ENCODE results near the gene PHPT1. TPM values are rescaled to one million over a fixed set of nuclear protein-coding genes. Genes with fewer than 3 reads are reported as not detected.

PHPT1 gene
- polyA plus RNA-seq, 2 donors: 83.1 to 101 TPM

DNA sequence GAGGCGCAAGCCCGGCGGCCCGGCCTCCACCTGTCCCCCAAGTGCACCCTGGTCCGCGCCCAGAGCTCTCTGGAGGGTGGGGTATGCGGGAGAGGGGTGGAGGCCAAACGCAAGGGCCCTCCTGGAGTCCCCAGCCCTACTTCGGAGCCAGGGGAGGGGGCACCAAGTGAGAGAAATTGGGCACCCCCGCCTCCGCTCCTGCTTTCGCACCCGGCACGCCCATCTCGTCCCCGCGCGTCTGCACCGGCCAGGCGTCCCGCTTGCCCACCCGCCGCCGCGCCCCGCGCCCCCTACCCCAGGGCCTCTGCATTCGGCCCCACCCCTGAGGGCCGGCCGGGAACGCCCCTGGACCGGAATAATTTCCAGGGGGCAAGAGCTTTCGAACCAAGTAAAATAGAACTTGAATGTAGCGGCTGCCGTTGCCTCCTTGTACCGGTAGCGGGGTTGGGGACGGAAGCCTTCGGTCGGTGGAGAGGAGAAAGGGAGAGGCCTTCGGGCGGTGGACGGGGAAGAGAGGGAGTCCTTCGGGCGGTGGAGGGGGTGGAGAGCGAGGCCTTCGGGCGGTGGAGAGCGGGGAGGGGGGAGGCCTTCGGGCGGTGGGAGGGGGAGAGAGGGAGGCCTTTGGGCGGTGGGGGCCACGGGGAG lies 694 bp upstream of the PHPT1 start:
- peaks cover 4 to 31% of the 10 kb centered on the region in 2 donors for H3K4me1 ChIP-seq (ENCODE audit: control insufficient read depth in 2 of 2, insufficient read depth in 2 of 2, low read length in 1 of 2)

GRCh38 chr9:136849960-136850865 lies 1.0 kb downstream of the PHPT1 start:
- 42 to 46% methylated on average over 41 to 43 of the region's 43 CpGs for WGBS, 2 donors
- Histone ChIP-seq H3K27ac (ENCODE audit: low read depth in 2 of 2, low read length in 1 of 2) (peak overlapping the region; percentile 45 to 50), H3K4me1 (ENCODE audit: control insufficient read depth in 2 of 2, insufficient read depth in 2 of 2, low read length in 1 of 2) (peaks cover 4 to 36% of the 10 kb centered on the region in 2 donors), H3K27me3 (ENCODE audit: control insufficient read depth in 1 of 2, insufficient read depth in 2 of 2, low read length in 2 of 2) (no peaks in the 10 kb centered on the region), H3K9me3 (ENCODE audit: control insufficient read depth in 2 of 2, insufficient read depth in 1 of 2, low read depth in 1 of 2, low read length in 1 of 2) (peaks cover 0 to 6% of the 10 kb centered on the region in 2 donors), H3K4me3 (ENCODE audit: low read depth in 1 of 2, low read length in 2 of 2) (peak overlapping the region; percentile 40 to 60), H3K36me3 (ENCODE audit: control insufficient read depth in 2 of 2, insufficient read depth in 2 of 2, low read length in 1 of 2) (peaks cover 0 to 4% of the 10 kb centered on the region in 2 donors)

More for the DNA sequence above, 694 bp upstream of the PHPT1 start:
- no peaks in the 10 kb centered on the region for H3K27me3 ChIP-seq (ENCODE audit: control insufficient read depth in 1 of 2, insufficient read depth in 2 of 2, low read length in 2 of 2)
- H3K9me3 ChIP-seq (ENCODE audit: control insufficient read depth in 2 of 2, insufficient read depth in 1 of 2, low read depth in 1 of 2, low read length in 1 of 2): peaks cover 0 to 7% of the 10 kb centered on the region in 2 donors
- WGBS, 2 donors: 1% methylated on average over 35 to 51 of the region's 53 CpGs
- H3K36me3 ChIP-seq (ENCODE audit: control insufficient read depth in 2 of 2, insufficient read depth in 2 of 2, low read length in 1 of 2): peaks cover 0 to 4% of the 10 kb centered on the region in 2 donors
- peak overlapping the region; percentile 84 to 97 for H3K27ac ChIP-seq (ENCODE audit: low read depth in 2 of 2, low read length in 1 of 2)
- H3K4me3 ChIP-seq (ENCODE audit: low read depth in 1 of 2, low read length in 2 of 2): peak overlapping the region; percentile 60 to 73

GRCh38 chr9:136850866-136851775 lies 1.9 kb downstream of the PHPT1 start:
- Histone ChIP-seq H3K4me3 (ENCODE audit: low read depth in 1 of 2, low read length in 2 of 2) (no peak overlapping the region), H3K4me1 (ENCODE audit: control insufficient read depth in 2 of 2, insufficient read depth in 2 of 2, low read length in 1 of 2) (peaks cover 4 to 30% of the 10 kb centered on the region in 2 donors), H3K27ac (ENCODE audit: low read depth in 2 of 2, low read length in 1 of 2) (no peak overlapping the region), H3K36me3 (ENCODE audit: control insufficient read depth in 2 of 2, insufficient read depth in 2 of 2, low read length in 1 of 2) (peaks cover 0 to 4% of the 10 kb centered on the region in 2 donors), H3K27me3 (ENCODE audit: control insufficient read depth in 1 of 2, insufficient read depth in 2 of 2, low read length in 2 of 2) (no peaks in the 10 kb centered on the region), H3K9me3 (ENCODE audit: control insufficient read depth in 2 of 2, insufficient read depth in 1 of 2, low read depth in 1 of 2, low read length in 1 of 2) (peaks cover 0 to 4% of the 10 kb centered on the region in 2 donors)
- WGBS, 2 donors: 81 to 82% methylated on average over 22 to 23 of the region's 23 CpGs

DNA sequence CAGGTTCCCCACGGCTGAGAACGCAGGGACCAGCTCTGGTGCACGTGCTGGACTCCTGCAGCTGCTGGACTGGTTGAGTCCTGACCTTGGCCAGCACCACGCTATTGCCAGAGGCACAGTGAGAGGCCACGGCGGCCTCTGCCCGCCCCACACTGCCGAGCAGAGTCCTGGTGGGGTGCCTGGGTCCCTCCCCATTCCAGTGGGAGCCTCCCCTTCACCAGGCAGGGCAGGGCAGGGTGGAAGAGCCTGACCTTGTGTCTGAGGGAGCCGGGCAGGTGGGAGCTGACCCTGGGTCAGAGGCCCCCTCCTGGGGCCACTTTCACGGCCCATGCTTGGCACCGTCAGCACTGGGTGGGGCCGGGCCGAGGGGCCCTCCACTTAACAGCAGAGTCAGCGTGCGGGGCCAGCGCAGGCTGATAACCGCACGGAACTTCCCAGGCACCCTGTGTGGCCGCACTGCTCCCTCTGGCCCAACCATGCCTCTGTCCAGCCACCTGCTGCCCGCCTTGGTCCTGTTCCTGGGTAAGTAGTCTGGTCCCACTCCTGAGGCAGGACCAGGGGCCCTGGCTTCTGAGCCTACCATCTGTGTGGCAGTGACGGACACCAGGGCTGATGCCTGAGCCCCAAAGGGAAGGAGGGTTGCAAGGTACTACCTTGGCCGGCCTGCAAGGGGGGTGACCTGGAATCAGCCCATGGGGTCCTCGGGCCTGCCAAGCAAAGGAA lies 2.9 kb downstream of the PHPT1 start, which contains the start of gene MAMDC4:
MAMDC4 (plus strand) TSS at position 406 of the 723 bp plus-strand sequence; CDS start at position 477, 71 bp downstream.
- peaks cover 0 to 7% of the 10 kb centered on the region in 2 donors for H3K36me3 ChIP-seq (ENCODE audit: control insufficient read depth in 2 of 2, insufficient read depth in 2 of 2, low read length in 1 of 2)
- no peaks in the 10 kb centered on the region for H3K9me3 ChIP-seq (ENCODE audit: control insufficient read depth in 2 of 2, insufficient read depth in 1 of 2, low read depth in 1 of 2, low read length in 1 of 2)
- no peak within 1 kb of the TSS for H3K27ac ChIP-seq (ENCODE audit: low read depth in 2 of 2, low read length in 1 of 2)
- H3K4me1 ChIP-seq (ENCODE audit: control insufficient read depth in 2 of 2, insufficient read depth in 2 of 2, low read length in 1 of 2): peaks cover 4 to 22% of the 10 kb centered on the region in 2 donors
- no peak within 1 kb of the TSS for H3K4me3 ChIP-seq (ENCODE audit: low read depth in 1 of 2, low read length in 2 of 2)
- no peaks in the 10 kb centered on the region for H3K27me3 ChIP-seq (ENCODE audit: control insufficient read depth in 1 of 2, insufficient read depth in 2 of 2, low read length in 2 of 2)
- WGBS, 2 donors: 63 to 76% methylated on average over 23 of the region's 23 CpGs

- Histone ChIP-seq H3K4me1 (ENCODE audit: control insufficient read depth in 2 of 2, insufficient read depth in 2 of 2, low read length in 1 of 2) (peaks cover 3 to 28% of the 10 kb centered on the region in 2 donors), H3K36me3 (ENCODE audit: control insufficient read depth in 2 of 2, insufficient read depth in 2 of 2, low read length in 1 of 2) (peaks cover 0 to 7% of the 10 kb centered on the region in 2 donors), H3K4me3 (ENCODE audit: low read depth in 1 of 2, low read length in 2 of 2) (no peak overlapping the region), H3K9me3 (ENCODE audit: control insufficient read depth in 2 of 2, insufficient read depth in 1 of 2, low read depth in 1 of 2, low read length in 1 of 2) (no peaks in the 10 kb centered on the region), H3K27me3 (ENCODE audit: control insufficient read depth in 1 of 2, insufficient read depth in 2 of 2, low read length in 2 of 2) (no peaks in the 10 kb centered on the region), H3K27ac (ENCODE audit: low read depth in 2 of 2, low read length in 1 of 2) (no peak overlapping the region)
- WGBS, 2 donors: 80 to 82% methylated on average over 29 of the region's 29 CpGs
These were observed 3.7 kb downstream of the PHPT1 start for GRCh38 chr9:136852664-136853595.

GRCh38 chr9:136853596-136854112 lies 4.4 kb downstream of the PHPT1 start:
- H3K4me1 ChIP-seq (ENCODE audit: control insufficient read depth in 2 of 2, insufficient read depth in 2 of 2, low read length in 1 of 2): peaks cover 8 to 35% of the 10 kb centered on the region in 2 donors
- no peaks in the 10 kb centered on the region for H3K9me3 ChIP-seq (ENCODE audit: control insufficient read depth in 2 of 2, insufficient read depth in 1 of 2, low read depth in 1 of 2, low read length in 1 of 2)
- no peak overlapping the region for H3K27ac ChIP-seq (ENCODE audit: low read depth in 2 of 2, low read length in 1 of 2)
- WGBS, 2 donors: 80 to 86% methylated on average over 18 of the region's 18 CpGs
- H3K36me3 ChIP-seq (ENCODE audit: control insufficient read depth in 2 of 2, insufficient read depth in 2 of 2, low read length in 1 of 2): peaks cover 0 to 7% of the 10 kb centered on the region in 2 donors
- no peak overlapping the region for H3K4me3 ChIP-seq (ENCODE audit: low read depth in 1 of 2, low read length in 2 of 2)
- H3K27me3 ChIP-seq (ENCODE audit: control insufficient read depth in 1 of 2, insufficient read depth in 2 of 2, low read length in 2 of 2): no peaks in the 10 kb centered on the region

- Histone ChIP-seq H3K36me3 (ENCODE audit: control insufficient read depth in 2 of 2, insufficient read depth in 2 of 2, low read length in 1 of 2) (peaks cover 0 to 7% of the 10 kb centered on the region in 2 donors), H3K27me3 (ENCODE audit: control insufficient read depth in 1 of 2, insufficient read depth in 2 of 2, low read length in 2 of 2) (no peaks in the 10 kb centered on the region), H3K4me1 (ENCODE audit: control insufficient read depth in 2 of 2, insufficient read depth in 2 of 2, low read length in 1 of 2) (peaks cover 10 to 41% of the 10 kb centered on the region in 2 donors), H3K4me3 (ENCODE audit: low read depth in 1 of 2, low read length in 2 of 2) (no peak overlapping the region), H3K9me3 (ENCODE audit: control insufficient read depth in 2 of 2, insufficient read depth in 1 of 2, low read depth in 1 of 2, low read length in 1 of 2) (no peaks in the 10 kb centered on the region), H3K27ac (ENCODE audit: low read depth in 2 of 2, low read length in 1 of 2) (no peak overlapping the region)
- WGBS, 2 donors: 56 to 66% methylated on average over 27 to 30 of the region's 30 CpGs
These were observed 5.1 kb downstream of the PHPT1 start for GRCh38 chr9:136854113-136854841.
